A673 (cell line): ENCODE results near the gene NQO1.

Experiments
- EZH2 ChIP-seq: fragments of 200-600 bp; sonication (generic); IDR thresholded peaks from 2 replicates; pipeline ENCODE4 v1.6.1; 2017; ENCODE audit warnings: borderline replicate concordance, low read depth, mild to moderate bottlenecking, mixed read lengths, antibody characterized with exemption, low read length; ENCODE audit not compliant: poor library complexity, severe bottlenecking
- TF ChIP-seq, protein P1 (sequence below): fragments of 300-800, 200-600 bp; sonication (generic); conservative IDR thresholded peaks from 2 replicates; pipeline ENCODE4 v1.5.1; 2017; ENCODE audit warnings: low read depth, mild to moderate bottlenecking, antibody characterized with exemption, low read length, moderate library complexity, mixed read lengths

GRCh38 chr16:69754143-69754468 lies 27.7 kb upstream of the NQO1 start:
- TF ChIP-seq, protein P1, sequence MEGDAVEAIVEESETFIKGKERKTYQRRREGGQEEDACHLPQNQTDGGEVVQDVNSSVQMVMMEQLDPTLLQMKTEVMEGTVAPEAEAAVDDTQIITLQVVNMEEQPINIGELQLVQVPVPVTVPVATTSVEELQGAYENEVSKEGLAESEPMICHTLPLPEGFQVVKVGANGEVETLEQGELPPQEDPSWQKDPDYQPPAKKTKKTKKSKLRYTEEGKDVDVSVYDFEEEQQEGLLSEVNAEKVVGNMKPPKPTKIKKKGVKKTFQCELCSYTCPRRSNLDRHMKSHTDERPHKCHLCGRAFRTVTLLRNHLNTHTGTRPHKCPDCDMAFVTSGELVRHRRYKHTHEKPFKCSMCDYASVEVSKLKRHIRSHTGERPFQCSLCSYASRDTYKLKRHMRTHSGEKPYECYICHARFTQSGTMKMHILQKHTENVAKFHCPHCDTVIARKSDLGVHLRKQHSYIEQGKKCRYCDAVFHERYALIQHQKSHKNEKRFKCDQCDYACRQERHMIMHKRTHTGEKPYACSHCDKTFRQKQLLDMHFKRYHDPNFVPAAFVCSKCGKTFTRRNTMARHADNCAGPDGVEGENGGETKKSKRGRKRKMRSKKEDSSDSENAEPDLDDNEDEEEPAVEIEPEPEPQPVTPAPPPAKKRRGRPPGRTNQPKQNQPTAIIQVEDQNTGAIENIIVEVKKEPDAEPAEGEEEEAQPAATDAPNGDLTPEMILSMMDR = no peak
- no peak for TF ChIP-seq EZH2
